Vagina (tissue), 2 donors: Measurements from ENCODE around the gene DNAJC6. TPM values are rescaled to one million over a fixed set of nuclear protein-coding genes. Genes with fewer than 3 reads are reported as not detected.

Experiments used
- DNase-seq, 2 donors: peaks; one replicate each; pipeline ENCODE4 v3.0.0-alpha.2; 2017; ENCODE audit errors: extremely low spot score in 2 of 2
- H3K27ac ChIP-seq: fragments of 200-600 bp; sonication (generic); one replicate; pipeline ENCODE4 v1.5.1; 2019
- H3K27me3 ChIP-seq: fragments of 200-600 bp; sonication (generic); one replicate; pipeline ENCODE4 v1.5.1; 2019
- H3K36me3 ChIP-seq, 2 donors: fragments of 200-600 bp; sonication (generic); one replicate each; pipeline ENCODE4 v1.5.1; 2017 to 2019
- H3K4me1 ChIP-seq: fragments of 200-600 bp; sonication (generic); one replicate; pipeline ENCODE4 v1.5.1; 2019
- H3K4me3 ChIP-seq, 2 donors: fragments of 200-600 bp; sonication (generic); 1 replicate in 1 of 2; 2 replicates in 1 of 2; pipeline ENCODE4 v1.5.1; 2016 to 2019
- H3K9me3 ChIP-seq: fragments of 200-600 bp; sonication (generic); one replicate; pipeline ENCODE4 v1.5.1; 2019
- CTCF ChIP-seq, 3 experiments: fragments of 450-650 bp in 2 of 3; fragments of 200-600 bp in 1 of 3; sonication (generic) in 1 of 3; IDR thresholded peaks; one replicate each; pipeline ENCODE4 v1.5.1; 2017 to 2019; ENCODE audit warnings: antibody characterized with exemption in 3 of 3, mild to moderate bottlenecking in 2 of 3, moderate library complexity in 2 of 3
- POLR2A ChIP-seq, 2 donors: fragments of 450-650 bp; IDR thresholded peaks; one replicate each; pipeline ENCODE4 v1.6.1; 2017; ENCODE audit warnings: antibody characterized with exemption in 2 of 2, mild to moderate bottlenecking in 2 of 2, moderate library complexity in 2 of 2
- POLR2AphosphoS5 ChIP-seq, 2 donors: sonication (generic); formaldehyde crosslinking; IDR thresholded peaks; one replicate each; pipeline ENCODE4 v1.9.0; 2017; ENCODE audit warnings: antibody characterized with exemption in 2 of 2, mild to moderate bottlenecking in 2 of 2, low read depth in 1 of 2; ENCODE audit not compliant: insufficient read depth in 1 of 2
- intact Hi-C: fragments of 100-400 bp; cut with DNase I; formaldehyde crosslinking; loops from one replicate; pipeline ENCODE4 v1.15.1; 2023
- total RNA-seq: library from RNA; depleted of rRNA; stranded (reverse); fragments of >200 nt; gene quantifications from one replicate; pipeline ENCODE4 v1.2.3, GENCODE V29; 2016

Gene DNAJC6
- total RNA-seq, 1 donor from 2014 or later = 5.6 TPM

- Histone ChIP-seq H3K4me3 (peak overlapping the region in 1 of 2 donors; percentile 41), H3K9me3 (no peaks in the 10 kb centered on the region), H3K36me3 (no peaks in the 10 kb centered on the region), H3K27ac (no peak overlapping the region), H3K27me3 (no peaks in the 10 kb centered on the region), H3K4me1 (peaks cover 18% of the 10 kb centered on the region)
- intact Hi-C loops = no loop called here
- no peak for DNase-seq
- TF ChIP-seq CTCF (IDR thresholded peaks at IDR 0.05) (no peak), POLR2A (IDR thresholded peaks at IDR 0.05) (no peak), POLR2AphosphoS5 (IDR thresholded peaks at IDR 0.05; ENCODE audit: insufficient read depth in 1 of 2, low read depth in 1 of 2) (no peak)
These were observed 45.0 kb upstream of the DNAJC6 start for GRCh38 chr1:65264197-65264929.

- H3K4me1 ChIP-seq = peaks cover 18% of the 10 kb centered on the region
- TF ChIP-seq POLR2A (IDR thresholded peaks at IDR 0.05) (no peak), POLR2AphosphoS5 (IDR thresholded peaks at IDR 0.05; ENCODE audit: insufficient read depth in 1 of 2, low read depth in 1 of 2) (no peak), CTCF (IDR thresholded peaks at IDR 0.05) (no peak)
- no peak for DNase-seq
- no peak overlapping the region for H3K27ac ChIP-seq
- H3K4me3 ChIP-seq = peak overlapping the region; percentile 41 to 49
- no peaks in the 10 kb centered on the region for H3K9me3 ChIP-seq
- intact Hi-C loops = no loop called here
- no peaks in the 10 kb centered on the region for H3K27me3 ChIP-seq
- H3K36me3 ChIP-seq = no peaks in the 10 kb centered on the region
These were observed 44.1 kb upstream of the DNAJC6 start for GRCh38 chr1:65265296-65265650.

- Histone ChIP-seq H3K4me1 (peaks cover 18% of the 10 kb centered on the region), H3K9me3 (no peaks in the 10 kb centered on the region), H3K4me3 (peak overlapping the region; percentile 41 to 49), H3K36me3 (no peaks in the 10 kb centered on the region), H3K27me3 (no peaks in the 10 kb centered on the region), H3K27ac (no peak overlapping the region)
- no peak for DNase-seq
- TF ChIP-seq CTCF (IDR thresholded peaks at IDR 0.05) (no peak), POLR2AphosphoS5 (IDR thresholded peaks at IDR 0.05; ENCODE audit: insufficient read depth in 1 of 2, low read depth in 1 of 2) (no peak), POLR2A (IDR thresholded peaks at IDR 0.05) (no peak)
- intact Hi-C loops = no loop called here
These were observed 43.5 kb upstream of the DNAJC6 start for GRCh38 chr1:65265651-65266351.

- Histone ChIP-seq H3K27me3 (no peaks in the 10 kb centered on the region), H3K4me3 (peak overlapping the region in 1 of 2 donors; percentile 41), H3K9me3 (no peaks in the 10 kb centered on the region), H3K4me1 (peaks cover 18% of the 10 kb centered on the region), H3K27ac (no peak overlapping the region), H3K36me3 (no peaks in the 10 kb centered on the region)
- TF ChIP-seq CTCF (IDR thresholded peaks at IDR 0.05) (no peak), POLR2AphosphoS5 (IDR thresholded peaks at IDR 0.05; ENCODE audit: insufficient read depth in 1 of 2, low read depth in 1 of 2) (no peak), POLR2A (IDR thresholded peaks at IDR 0.05) (no peak)
- DNase-seq = no peak
- intact Hi-C loops = no loop called here
These were observed 42.9 kb upstream of the DNAJC6 start for GRCh38 chr1:65266476-65266875.

- H3K36me3 ChIP-seq = no peaks in the 10 kb centered on the region
- intact Hi-C loops = no loop called here
- DNase-seq = no peak
- H3K4me1 ChIP-seq = peaks cover 18% of the 10 kb centered on the region
- no peaks in the 10 kb centered on the region for H3K9me3 ChIP-seq
- H3K4me3 ChIP-seq = no peak overlapping the region
- TF ChIP-seq POLR2A (IDR thresholded peaks at IDR 0.05) = no peak
- TF ChIP-seq POLR2AphosphoS5 (IDR thresholded peaks at IDR 0.05; ENCODE audit: insufficient read depth in 1 of 2, low read depth in 1 of 2) = no peak
- TF ChIP-seq CTCF (IDR thresholded peaks at IDR 0.05) = no peak
- no peak overlapping the region for H3K27ac ChIP-seq
- no peaks in the 10 kb centered on the region for H3K27me3 ChIP-seq
These were observed 42.1 kb upstream of the DNAJC6 start for GRCh38 chr1:65267271-65267670.
